MM.1S (cell line): ENCODE measurements around the gene NUS1.
A peak's percentile ranks its signal among the peaks of the same experiment; 100 is the strongest.
"Not testable (repeated sequence)": the region's sequence is repeated elsewhere in the genome, so short reads cannot be mapped to it uniquely, and the experiment has no call there.

Source experiments
- DNase-seq: peaks from one replicate; pipeline ENCODE4 v3.0.0-alpha.2; 2015
- H2AFZ ChIP-seq: fragments of 300-600 bp; sonication (generic); 2 replicates; pipeline ENCODE4 v1.6.0; 2016; ENCODE audit warnings: antibody characterized with exemption, low read length
- H3F3A ChIP-seq: fragments of 300-600 bp; sonication (generic); 2 replicates; pipeline ENCODE4 v1.6.1; 2016; ENCODE audit warnings: mild to moderate bottlenecking, antibody characterized with exemption, low read length, moderate library complexity, mixed read lengths; ENCODE audit not compliant: insufficient read depth
- H3K27ac ChIP-seq: fragments of 300-600 bp; sonication (generic); 2 replicates; pipeline ENCODE4 v1.5.1; 2016; ENCODE audit warnings: mild to moderate bottlenecking, low read length
- H3K27me3 ChIP-seq: fragments of 300-600 bp; sonication (generic); replicated peaks from 2 replicates; pipeline ENCODE4 v1.6.0; 2016; ENCODE audit warnings: low read length; ENCODE audit not compliant: insufficient read depth
- H3K36me3 ChIP-seq: fragments of 300-600 bp; sonication (generic); replicated peaks from 2 replicates; pipeline ENCODE4 v1.6.1; 2016; ENCODE audit warnings: mild to moderate bottlenecking, low read length, mixed read lengths; ENCODE audit not compliant: insufficient read depth
- H3K4me1 ChIP-seq: fragments of 300-600 bp; sonication (generic); 2 replicates; pipeline ENCODE4 v1.6.1; 2016; ENCODE audit warnings: low read length, mixed read lengths
- H3K4me2 ChIP-seq: fragments of 300-600 bp; sonication (generic); 2 replicates; pipeline ENCODE4 v1.6.0; 2016; ENCODE audit warnings: low read depth, low read length
- H3K4me3 ChIP-seq: fragments of 300-600 bp; sonication (generic); 2 replicates; pipeline ENCODE4 v1.5.1; 2016; ENCODE audit warnings: low read length, mixed read lengths
- H3K79me2 ChIP-seq: fragments of 300-600 bp; sonication (generic); 2 replicates; pipeline ENCODE4 v1.6.1; 2016; ENCODE audit warnings: mixed run types, low read length, mixed read lengths
- H3K9ac ChIP-seq: fragments of 300-600 bp; sonication (generic); 2 replicates; pipeline ENCODE4 v1.6.1; 2016; ENCODE audit warnings: low read length, mixed read lengths
- H3K9me2 ChIP-seq: fragments of 300-600 bp; sonication (generic); replicated peaks from 2 replicates; pipeline ENCODE4 v1.6.1; 2016; ENCODE audit warnings: mild to moderate bottlenecking, low read length, mixed read lengths; ENCODE audit not compliant: insufficient read depth
- H3K9me3 ChIP-seq: fragments of 300-600 bp; sonication (generic); replicated peaks from 2 replicates; pipeline ENCODE4 v1.6.1; 2016; ENCODE audit warnings: mild to moderate bottlenecking, low read length, mixed read lengths; ENCODE audit not compliant: insufficient read depth
- H4K20me1 ChIP-seq: fragments of 300-600 bp; sonication (generic); 2 replicates; pipeline ENCODE4 v1.6.1; 2016; ENCODE audit warnings: mild to moderate bottlenecking, low read length, moderate library complexity, mixed read lengths; ENCODE audit not compliant: insufficient read depth
- EZH2 ChIP-seq: fragments of 300-600 bp; sonication (generic); optimal IDR thresholded peaks from 2 replicates; pipeline ENCODE3; 2017; ENCODE audit warnings: low read depth, mild to moderate bottlenecking, antibody characterized with exemption, low read length, mixed read lengths
- EZH2phosphoT487 ChIP-seq: fragments of 300-600 bp; sonication (generic); IDR thresholded peaks from 2 replicates; pipeline ENCODE4 v1.6.1; 2018; ENCODE audit warnings: antibody characterized with exemption, low read length
- TF ChIP-seq, protein P1 (sequence below): fragments of 300-600 bp; sonication (generic); IDR thresholded peaks from 2 replicates; pipeline ENCODE4 v1.5.1; 2016; ENCODE audit warnings: antibody characterized with exemption, low read length, mixed read lengths

The NUS1 gene

DNA sequence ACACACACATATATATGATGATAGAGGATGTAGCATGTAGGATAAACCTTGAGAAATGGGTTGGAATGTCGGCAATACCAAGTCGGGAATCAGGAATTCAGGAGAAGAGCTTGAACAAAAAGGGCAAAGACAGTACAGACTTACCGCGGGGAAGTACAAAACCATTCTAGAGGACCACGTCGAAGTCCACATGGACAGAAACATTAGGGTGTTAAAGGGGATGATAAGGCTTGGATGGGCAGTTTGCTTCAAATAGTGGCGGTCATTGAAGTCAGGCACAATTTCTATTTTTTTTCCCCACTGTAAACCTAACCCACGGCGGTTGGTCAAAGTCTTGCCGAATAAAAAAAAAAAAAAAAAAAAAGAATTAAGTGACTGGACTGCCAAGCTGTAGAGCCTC lies 766 bp upstream of the NUS1 start:
- Histone ChIP-seq H3K4me2 (peak overlapping the region; percentile 99), H3K9ac (peak overlapping the region; percentile 55; the same call in 1 of the 2 replicates), H3F3A (no peaks in the 10 kb centered on the region), H3K79me2 (peaks cover 41% of the 10 kb centered on the region), H3K36me3 (no peaks in the 10 kb centered on the region), H3K9me3 (no peaks in the 10 kb centered on the region), H3K27ac (no peak overlapping the region), H3K9me2 (no peaks in the 10 kb centered on the region), H2AFZ (peak overlapping the region; percentile 99), H3K4me3 (peak overlapping the region; percentile 88), H3K27me3 (no peaks in the 10 kb centered on the region), H3K4me1 (peaks cover 8% of the 10 kb centered on the region; the same call in 1 of the 2 replicates), H4K20me1 (peaks cover 5% of the 10 kb centered on the region; the same call in 1 of the 2 replicates)
- TF ChIP-seq EZH2 (no peak), EZH2phosphoT487 (no peak)
- TF ChIP-seq, protein P1, sequence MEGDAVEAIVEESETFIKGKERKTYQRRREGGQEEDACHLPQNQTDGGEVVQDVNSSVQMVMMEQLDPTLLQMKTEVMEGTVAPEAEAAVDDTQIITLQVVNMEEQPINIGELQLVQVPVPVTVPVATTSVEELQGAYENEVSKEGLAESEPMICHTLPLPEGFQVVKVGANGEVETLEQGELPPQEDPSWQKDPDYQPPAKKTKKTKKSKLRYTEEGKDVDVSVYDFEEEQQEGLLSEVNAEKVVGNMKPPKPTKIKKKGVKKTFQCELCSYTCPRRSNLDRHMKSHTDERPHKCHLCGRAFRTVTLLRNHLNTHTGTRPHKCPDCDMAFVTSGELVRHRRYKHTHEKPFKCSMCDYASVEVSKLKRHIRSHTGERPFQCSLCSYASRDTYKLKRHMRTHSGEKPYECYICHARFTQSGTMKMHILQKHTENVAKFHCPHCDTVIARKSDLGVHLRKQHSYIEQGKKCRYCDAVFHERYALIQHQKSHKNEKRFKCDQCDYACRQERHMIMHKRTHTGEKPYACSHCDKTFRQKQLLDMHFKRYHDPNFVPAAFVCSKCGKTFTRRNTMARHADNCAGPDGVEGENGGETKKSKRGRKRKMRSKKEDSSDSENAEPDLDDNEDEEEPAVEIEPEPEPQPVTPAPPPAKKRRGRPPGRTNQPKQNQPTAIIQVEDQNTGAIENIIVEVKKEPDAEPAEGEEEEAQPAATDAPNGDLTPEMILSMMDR = no peak
- no peak for DNase-seq

DNA sequence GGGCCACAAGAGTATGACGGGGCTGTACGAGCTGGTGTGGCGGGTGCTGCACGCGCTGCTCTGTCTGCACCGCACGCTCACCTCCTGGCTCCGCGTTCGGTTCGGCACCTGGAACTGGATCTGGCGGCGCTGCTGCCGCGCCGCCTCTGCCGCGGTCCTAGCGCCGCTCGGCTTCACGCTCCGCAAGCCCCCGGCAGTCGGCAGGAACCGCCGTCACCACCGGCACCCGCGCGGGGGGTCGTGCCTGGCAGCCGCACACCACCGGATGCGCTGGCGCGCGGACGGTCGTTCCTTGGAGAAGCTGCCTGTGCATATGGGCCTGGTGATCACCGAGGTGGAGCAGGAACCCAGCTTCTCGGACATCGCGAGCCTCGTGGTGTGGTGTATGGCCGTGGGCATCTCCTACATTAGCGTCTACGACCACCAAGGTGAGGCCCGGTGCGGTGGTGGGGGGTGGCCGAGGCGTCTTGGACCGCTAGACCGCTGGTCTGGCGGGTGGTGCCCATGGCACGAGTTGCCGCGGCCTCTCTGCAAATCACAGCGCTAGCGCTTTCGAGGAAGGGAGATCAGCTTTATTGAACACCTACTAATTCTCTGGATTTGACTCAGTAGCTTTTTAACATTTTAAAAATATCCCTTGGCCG lies 511 bp downstream of the NUS1 start:
- Histone ChIP-seq H3K4me2 (peak overlapping the region; percentile 86; the same call in 1 of the 2 replicates), H3K9ac (peak overlapping the region; percentile 74; the same call in 1 of the 2 replicates), H4K20me1 (peaks cover 10% of the 10 kb centered on the region; the same call in 1 of the 2 replicates), H3K79me2 (peaks cover 54% of the 10 kb centered on the region), H3K4me3 (peak overlapping the region; percentile 88)
- not testable (repeated sequence) for H3K9me2 ChIP-seq, H3F3A ChIP-seq, H3K9me3 ChIP-seq, H3K27me3 ChIP-seq, DNase-seq, H3K27ac ChIP-seq, H3K36me3 ChIP-seq, H2AFZ ChIP-seq, H3K4me1 ChIP-seq

DNA sequence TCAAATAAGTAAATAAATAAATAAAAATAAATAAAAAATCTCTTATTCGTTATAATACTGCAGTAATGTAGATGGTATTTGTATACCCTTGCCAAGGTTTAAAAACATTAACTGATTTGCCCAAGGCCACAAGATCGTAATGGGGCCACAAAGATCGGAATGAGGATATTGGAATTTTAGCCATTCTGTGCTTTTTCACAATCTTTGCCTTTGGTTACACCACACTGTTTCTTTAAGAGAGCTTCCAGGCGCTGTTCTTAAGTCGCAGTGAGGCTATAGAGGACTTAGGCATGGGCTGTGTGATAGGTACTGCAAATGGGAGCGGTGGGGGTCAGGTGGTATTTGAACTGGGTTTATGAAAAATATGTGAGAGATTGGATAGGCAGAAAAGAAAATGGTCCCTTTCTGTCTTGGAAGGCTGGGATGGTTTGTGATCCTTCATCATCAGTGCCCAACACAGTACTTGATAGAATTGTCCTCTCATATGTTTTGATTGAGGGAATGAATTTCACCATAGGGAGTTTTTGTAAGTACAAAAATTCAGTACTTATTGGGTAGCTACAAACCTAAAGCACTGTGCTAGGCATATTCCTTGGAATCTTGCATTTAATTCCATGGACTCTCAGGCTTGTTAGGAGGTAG lies 1.4 kb downstream of the NUS1 start:
- no peaks in the 10 kb centered on the region for H3K27me3 ChIP-seq
- no peaks in the 10 kb centered on the region for H3K9me2 ChIP-seq
- TF ChIP-seq EZH2phosphoT487 (no peak), EZH2 (no peak)
- TF ChIP-seq, protein P1 = no peak
- peak overlapping the region; percentile 59 for H3K4me2 ChIP-seq
- no peaks in the 10 kb centered on the region for H3F3A ChIP-seq
- peaks cover 19% of the 10 kb centered on the region for H4K20me1 ChIP-seq
- no peak for DNase-seq
- H3K79me2 ChIP-seq = peaks cover 63% of the 10 kb centered on the region
- H2AFZ ChIP-seq = no peak overlapping the region
- no peaks in the 10 kb centered on the region for H3K36me3 ChIP-seq
- H3K4me3 ChIP-seq = peak overlapping the region; percentile 88; the same call in 1 of the 2 replicates
- no peaks in the 10 kb centered on the region for H3K9me3 ChIP-seq
- no peak overlapping the region for H3K9ac ChIP-seq
- no peak overlapping the region for H3K27ac ChIP-seq
- H3K4me1 ChIP-seq = peaks cover 8% of the 10 kb centered on the region; the same call in 1 of the 2 replicates
